Measurements from ENCODE around the gene WTAP.

Gene WTAP

DNA sequence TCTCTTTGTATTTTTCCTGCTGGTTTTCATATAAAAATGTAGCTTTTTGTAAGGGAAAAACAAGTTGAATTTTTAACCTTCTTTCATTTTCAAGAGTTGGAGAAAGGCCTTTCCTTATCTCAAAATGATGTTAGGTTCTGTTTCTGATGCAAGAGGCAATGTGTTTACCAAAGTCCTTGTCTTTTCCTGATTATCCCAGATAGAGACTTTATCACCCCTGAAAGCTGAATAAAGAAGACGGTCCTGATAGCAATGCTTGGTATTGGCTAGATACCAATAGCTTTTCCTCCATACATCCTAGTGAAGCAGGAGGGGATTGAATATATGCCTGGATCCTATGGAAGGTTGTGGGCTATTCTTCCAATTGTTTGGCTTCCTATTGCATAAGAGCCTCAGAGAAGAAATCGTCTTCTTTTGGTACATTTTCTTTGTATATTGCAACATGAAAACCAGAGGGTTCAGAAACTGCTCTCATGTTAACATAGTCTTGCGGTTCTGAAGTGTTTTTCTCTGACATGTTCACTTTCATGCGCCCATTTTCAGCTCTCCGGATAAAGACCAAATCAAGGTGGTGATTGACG is 78.2 kb downstream of the WTAP start:
- no peaks in the 10 kb centered on the region for H3K9me3 ChIP-seq (ENCODE audit: control insufficient read depth, insufficient read depth, low read length)
- no peaks in the 10 kb centered on the region for H3K36me3 ChIP-seq (ENCODE audit: control insufficient read depth, insufficient read depth, low read length)
- H3K27me3 ChIP-seq (ENCODE audit: control insufficient read depth, insufficient read depth, low read length), result no peaks in the 10 kb centered on the region
- no peaks in the 10 kb centered on the region for H3K4me1 ChIP-seq (ENCODE audit: control insufficient read depth, insufficient read depth, low read length)
- no peak overlapping the region for H3K4me3 ChIP-seq (ENCODE audit: low read depth, low read length)
- H3K9ac ChIP-seq (ENCODE audit: low read depth, low read length), result no peak overlapping the region

Data from iPS-15b (cell line).